ENCODE results near the gene HES5.

DNA sequence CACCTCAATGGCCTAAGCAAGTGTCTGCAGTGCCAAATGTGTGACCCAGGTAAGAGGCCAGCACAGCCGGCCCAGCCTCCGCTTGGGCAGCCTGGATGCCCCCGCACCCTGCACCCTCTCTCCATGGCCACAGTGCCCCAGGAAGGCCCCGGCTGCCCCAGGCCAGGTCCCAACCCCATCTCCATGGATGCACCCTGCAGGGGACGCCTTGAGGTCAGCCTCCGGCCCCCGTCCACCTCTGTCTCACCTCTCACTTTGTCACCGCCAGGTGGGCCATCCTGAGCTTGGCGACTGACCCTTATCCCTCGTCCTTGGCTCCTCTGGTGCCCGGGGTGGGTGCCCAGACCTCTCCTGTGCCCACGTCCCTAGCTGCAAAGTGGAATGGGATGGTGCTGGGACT lies 28.4 kb upstream of the HES5 start:
- TF ChIP-seq CTCF (optimal IDR thresholded peaks at IDR 0.05 in 1 of 3, IDR thresholded peaks at IDR 0.05 in 1 of 3, conservative IDR thresholded peaks at IDR 0.05 in 1 of 3; ENCODE audit: extremely low read depth in 1 of 3, insufficient read depth in 2 of 3, low read length in 3 of 3) (no peak), EZH2 (IDR thresholded peaks at IDR 0.05; ENCODE audit: low read length) (no peak)

Measured in keratinocyte (primary cell).